HuH-7 (cell line): ENCODE results near the gene LHPP.

Experiments
- DNase-seq: peaks from one replicate; pipeline ENCODE4 v3.0.0; 2011; ENCODE audit warnings: low spot score

The LHPP gene

GRCh38 chr10:124595143-124595883 is 133.7 kb downstream of the LHPP start:
- no peak for DNase-seq

- DNase-seq = no peak
Measured at GRCh38 chr10:124596116-124596785, 134.6 kb downstream of the LHPP start.

- DNase-seq = peak; percentile 58
Measured at GRCh38 chr10:124596962-124597845, 135.6 kb downstream of the LHPP start.

GRCh38 chr10:124597846-124598165 is 136.2 kb downstream of the LHPP start:
- no peak for DNase-seq

- no peak for DNase-seq
Measured at GRCh38 chr10:124598196-124598595, 136.6 kb downstream of the LHPP start.

- no peak for DNase-seq
Measured at GRCh38 chr10:124598773-124599587, 137.4 kb downstream of the LHPP start.

- no peak for DNase-seq
Measured at GRCh38 chr10:124599588-124600050, 138.0 kb downstream of the LHPP start.

- no peak for DNase-seq
Measured at GRCh38 chr10:124600051-124600880, 138.6 kb downstream of the LHPP start.

- DNase-seq = no peak
Measured at GRCh38 chr10:124601016-124601415, 139.4 kb downstream of the LHPP start.

GRCh38 chr10:124601431-124602120 is 140.0 kb downstream of the LHPP start:
- DNase-seq = no peak

GRCh38 chr10:124602121-124602561 is 140.5 kb downstream of the LHPP start:
- DNase-seq = no peak

GRCh38 chr10:124602646-124603365 is 141.2 kb downstream of the LHPP start:
- DNase-seq = no peak

GRCh38 chr10:124603376-124604213 is 142.0 kb downstream of the LHPP start:
- no peak for DNase-seq

GRCh38 chr10:124604214-124605000 is 142.8 kb downstream of the LHPP start:
- DNase-seq = no peak

- no peak for DNase-seq
Measured at GRCh38 chr10:124605001-124605370, 143.4 kb downstream of the LHPP start.

- no peak for DNase-seq
Measured at GRCh38 chr10:124605481-124605855, 143.8 kb downstream of the LHPP start.

GRCh38 chr10:124605856-124606812 is 144.5 kb downstream of the LHPP start:
- no peak for DNase-seq
